ENCODE measurements around the gene RERE. TPM values are rescaled to one million over a fixed set of nuclear protein-coding genes. Genes with fewer than 3 reads are reported as not detected.
"Not testable (repeated sequence)": the region's sequence is repeated elsewhere in the genome, so short reads cannot be mapped to it uniquely, and the experiment has no call there.

Gene RERE
- total and polyA plus RNA-seq, 12 donors: 46.5 to 163 (median 139) TPM

DNA sequence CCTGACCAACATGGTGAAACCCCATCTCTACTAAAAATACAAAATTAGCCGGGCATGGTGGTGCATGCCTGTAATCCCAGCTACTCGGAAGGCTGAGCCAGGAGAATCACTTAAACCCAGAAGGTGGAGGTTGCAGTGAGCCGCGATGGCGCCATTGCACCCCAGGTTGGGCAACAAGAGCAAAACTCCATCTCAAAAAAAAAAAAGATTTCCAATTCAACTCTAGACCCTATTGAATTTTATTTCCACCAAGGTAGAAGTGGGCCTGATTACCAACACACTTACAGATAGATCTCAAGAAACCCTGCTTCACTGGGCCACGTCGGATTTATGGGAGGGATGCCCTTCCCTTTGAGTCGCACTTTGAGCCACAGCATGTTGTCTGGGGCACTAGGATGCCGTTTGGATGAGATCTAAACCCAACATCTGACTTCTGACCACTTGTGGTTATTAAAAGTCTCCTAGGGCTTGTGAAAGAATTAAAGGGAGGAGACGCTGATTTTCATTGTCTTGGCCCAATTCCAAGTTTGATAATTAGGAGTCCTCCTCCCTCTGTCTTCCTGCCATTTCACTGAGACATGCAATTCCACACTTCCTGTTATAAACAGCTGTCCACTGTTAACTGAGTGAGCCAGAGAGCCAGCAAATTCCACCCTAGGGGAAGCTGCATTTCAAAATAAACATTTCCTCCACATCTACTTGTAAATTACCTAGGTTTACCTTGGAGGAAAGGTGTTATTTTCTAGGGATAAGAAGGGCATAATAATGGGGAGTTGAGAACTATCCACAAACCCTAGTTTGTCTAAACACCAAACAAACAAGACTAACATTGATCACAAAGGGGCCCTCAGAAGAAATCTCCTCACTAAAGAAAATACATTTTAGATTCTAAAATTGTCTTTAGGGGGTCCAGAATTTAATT is 5.2 kb upstream of the RERE start:
- intact Hi-C loops (cut with DNase I): no loop called here
- DNase-seq (peak in 1 of 2 donors; percentile 51), ATAC-seq (peak in 7 of 8 donors; percentile 62 to 83 (median 77))
- Histone ChIP-seq H3K4me3 (no peak overlapping the region), H3K27ac (peak overlapping the region in 9 of 10 donors; percentile 11 to 70 (median 41)), H3K4me1 (peaks cover 0 to 43% (median 28%) of the 10 kb centered on the region in 9 donors), H3K36me3 (no peaks in the 10 kb centered on the region), H3K9me3 (no peaks in the 10 kb centered on the region), H3K27me3 (no peaks in the 10 kb centered on the region)
- TF ChIP-seq, protein P1, sequence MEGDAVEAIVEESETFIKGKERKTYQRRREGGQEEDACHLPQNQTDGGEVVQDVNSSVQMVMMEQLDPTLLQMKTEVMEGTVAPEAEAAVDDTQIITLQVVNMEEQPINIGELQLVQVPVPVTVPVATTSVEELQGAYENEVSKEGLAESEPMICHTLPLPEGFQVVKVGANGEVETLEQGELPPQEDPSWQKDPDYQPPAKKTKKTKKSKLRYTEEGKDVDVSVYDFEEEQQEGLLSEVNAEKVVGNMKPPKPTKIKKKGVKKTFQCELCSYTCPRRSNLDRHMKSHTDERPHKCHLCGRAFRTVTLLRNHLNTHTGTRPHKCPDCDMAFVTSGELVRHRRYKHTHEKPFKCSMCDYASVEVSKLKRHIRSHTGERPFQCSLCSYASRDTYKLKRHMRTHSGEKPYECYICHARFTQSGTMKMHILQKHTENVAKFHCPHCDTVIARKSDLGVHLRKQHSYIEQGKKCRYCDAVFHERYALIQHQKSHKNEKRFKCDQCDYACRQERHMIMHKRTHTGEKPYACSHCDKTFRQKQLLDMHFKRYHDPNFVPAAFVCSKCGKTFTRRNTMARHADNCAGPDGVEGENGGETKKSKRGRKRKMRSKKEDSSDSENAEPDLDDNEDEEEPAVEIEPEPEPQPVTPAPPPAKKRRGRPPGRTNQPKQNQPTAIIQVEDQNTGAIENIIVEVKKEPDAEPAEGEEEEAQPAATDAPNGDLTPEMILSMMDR (IDR thresholded peaks at IDR 0.05): no peak
- 50 to 59% methylated on average over 10 of the region's 10 CpGs for WGBS, 2 donors

DNA sequence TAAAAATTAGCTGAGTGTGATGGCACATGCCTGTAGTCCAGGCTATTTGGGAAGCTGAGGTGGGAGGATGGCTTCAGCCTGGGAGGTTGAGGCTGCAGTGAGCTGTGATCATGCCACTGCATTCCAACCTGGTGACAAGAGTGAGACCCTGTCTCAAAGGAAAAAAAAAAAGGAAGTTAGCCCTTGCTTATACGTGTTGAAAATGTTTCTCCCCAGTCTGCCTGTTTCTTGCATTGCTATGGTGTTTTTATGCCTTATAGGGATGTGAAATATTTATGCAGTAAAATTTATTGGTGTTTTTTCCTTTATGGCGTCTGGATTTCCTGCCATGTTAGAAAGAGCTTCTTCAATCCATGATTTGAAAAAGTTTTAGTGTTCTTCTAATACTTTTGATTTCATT is 3.6 kb upstream of the RERE start:
- Histone ChIP-seq H3K4me1 (peaks cover 0 to 42% (median 36%) of the 10 kb centered on the region in 9 donors), H3K4me3 (no peak overlapping the region), H3K27ac (no peak overlapping the region), H3K9me3 (no peaks in the 10 kb centered on the region), H3K36me3 (no peaks in the 10 kb centered on the region), H3K27me3 (no peaks in the 10 kb centered on the region)
- ATAC-seq (no peak), DNase-seq (no peak)
- TF ChIP-seq, protein P1 (IDR thresholded peaks at IDR 0.05): no peak
- WGBS, 2 donors: 57 to 59% methylated on average over 2 of the region's 2 CpGs
- intact Hi-C loops (cut with DNase I): no loop called here

DNA sequence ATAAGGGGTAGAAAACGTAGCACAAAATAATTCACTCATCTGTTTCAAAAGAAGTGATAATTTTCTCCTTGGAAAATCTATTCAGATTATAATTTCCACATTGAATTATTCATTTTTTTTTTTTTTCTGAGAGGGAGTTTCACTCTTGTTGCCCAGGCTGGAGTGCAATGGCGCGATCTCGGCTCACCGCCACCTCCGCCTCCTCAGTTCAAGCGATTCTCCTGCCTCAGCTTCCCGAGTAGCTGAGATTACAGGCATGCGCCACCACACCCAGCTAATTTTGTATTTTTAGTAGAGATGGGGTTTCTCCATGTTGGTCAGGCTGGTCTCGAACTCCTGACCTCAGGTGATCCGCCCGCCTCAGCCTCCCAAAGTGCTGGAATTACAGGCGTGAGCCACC is 1.3 kb upstream of the RERE start:
- H3K36me3 ChIP-seq, H3K27me3 ChIP-seq, ATAC-seq, H3K9me3 ChIP-seq, DNase-seq: not testable (repeated sequence)
- Histone ChIP-seq H3K4me1 (peaks cover 0 to 59% (median 51%) of the 10 kb centered on the region in 9 donors), H3K4me3 (peak overlapping the region in 4 of 10 donors; percentile 78 to 89 (median 86)), H3K27ac (peak overlapping the region in 8 of 10 donors; percentile 89 to 98 (median 96))
- 84 to 86% methylated on average over 12 to 13 of the region's 13 CpGs for WGBS, 2 donors
- intact Hi-C loops (cut with DNase I): loop anchor here in 3 of 10 donors (5.0 kb wide), 2 partner anchors 34 to 39 kb away; no protein-coding TSS in a partner anchor

DNA sequence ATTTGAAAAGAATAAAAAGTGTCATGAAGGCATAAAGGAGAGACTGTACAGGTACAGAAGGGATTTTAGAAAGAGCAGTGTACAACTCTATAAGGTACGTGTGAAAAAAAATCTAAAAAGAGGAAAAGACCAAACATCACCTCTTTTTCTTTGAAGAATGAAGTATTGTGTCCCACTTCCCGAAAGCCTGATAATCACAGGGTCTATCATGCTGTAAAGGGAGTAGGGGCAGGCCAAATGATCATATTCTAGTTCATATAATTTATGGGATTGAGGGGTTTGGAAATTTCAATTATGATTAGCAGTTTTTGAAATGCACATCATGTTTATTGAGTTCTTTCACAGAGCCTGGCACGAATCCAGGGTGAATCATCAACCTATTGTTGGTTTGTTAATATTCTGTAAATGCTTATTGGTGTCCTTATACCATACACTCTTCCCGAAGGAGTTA is 910 bp upstream of the RERE start:
- Histone ChIP-seq H3K27me3 (no peaks in the 10 kb centered on the region), H3K27ac (peak overlapping the region; percentile 86 to 98 (median 94)), H3K4me1 (peaks cover 0 to 59% (median 47%) of the 10 kb centered on the region in 9 donors), H3K9me3 (no peaks in the 10 kb centered on the region), H3K36me3 (no peaks in the 10 kb centered on the region), H3K4me3 (peak overlapping the region in 9 of 10 donors; percentile 69 to 89 (median 83))
- TF ChIP-seq, protein P1 (IDR thresholded peaks at IDR 0.05): no peak
- DNase-seq (peak in 1 of 2 donors; percentile 51), ATAC-seq (no peak)
- intact Hi-C loops (cut with DNase I): loop anchor here in 3 of 10 donors (5.0 kb wide), 2 partner anchors 34 to 39 kb away; no protein-coding TSS in a partner anchor
- 14% methylated on average over 4 of the region's 4 CpGs for WGBS, 2 donors
